ENCODE measurements around the gene KCNK10. TPM values are rescaled to one million over a fixed set of nuclear protein-coding genes. Genes with fewer than 3 reads are reported as not detected.

The KCNK10 gene
- total RNA-seq, 1 donor from 2014 or later = not detected

GRCh38 chr14:88243946-88244345 is 79.1 kb downstream of the KCNK10 start:
- DNase-seq (ENCODE audit: low spot score) = no peak
- ATAC-seq = no peak
- intact Hi-C loops (cut with DNase I) = no loop called here

- DNase-seq (ENCODE audit: low spot score) (no peak), ATAC-seq (no peak)
- intact Hi-C loops (cut with DNase I) = no loop called here
These were observed 80.6 kb downstream of the KCNK10 start for GRCh38 chr14:88242446-88242845.

GRCh38 chr14:88241810-88242209 is 81.3 kb downstream of the KCNK10 start:
- ATAC-seq = no peak
- intact Hi-C loops (cut with DNase I) = no loop called here

GRCh38 chr14:88234442-88234841 is 88.6 kb downstream of the KCNK10 start:
- intact Hi-C loops (cut with DNase I) = no loop called here
- DNase-seq (ENCODE audit: low spot score) (no peak), ATAC-seq (no peak)

More at GRCh38 chr14:88241810-88242209, 81.3 kb downstream of the KCNK10 start:
- no peak for DNase-seq (ENCODE audit: low spot score)

GRCh38 chr14:88233915-88234314 is 89.2 kb downstream of the KCNK10 start:
- intact Hi-C loops (cut with DNase I) = no loop called here
- DNase-seq (ENCODE audit: low spot score) (no peak), ATAC-seq (no peak)

GRCh38 chr14:88232771-88233170 is 90.3 kb downstream of the KCNK10 start:
- ATAC-seq = no peak
- DNase-seq (ENCODE audit: low spot score) = no peak
- intact Hi-C loops (cut with DNase I) = no loop called here

GRCh38 chr14:88231603-88232002 is 91.5 kb downstream of the KCNK10 start:
- intact Hi-C loops (cut with DNase I) = no loop called here
- no peak for ATAC-seq
- no peak for DNase-seq (ENCODE audit: low spot score)

GRCh38 chr14:88229428-88229827 is 93.6 kb downstream of the KCNK10 start:
- DNase-seq (ENCODE audit: low spot score) = no peak
- intact Hi-C loops (cut with DNase I) = no loop called here
- ATAC-seq = no peak

GRCh38 chr14:88228522-88229236 is 94.4 kb downstream of the KCNK10 start:
- no peak for ATAC-seq
- intact Hi-C loops (cut with DNase I) = no loop called here
- DNase-seq (ENCODE audit: low spot score) = no peak

GRCh38 chr14:88227693-88228092 is 95.4 kb downstream of the KCNK10 start:
- no peak for ATAC-seq
- intact Hi-C loops (cut with DNase I) = no loop called here

GRCh38 chr14:88225721-88226120 is 97.3 kb downstream of the KCNK10 start:
- ATAC-seq = no peak
- no peak for DNase-seq (ENCODE audit: low spot score)
- intact Hi-C loops (cut with DNase I) = no loop called here

More at GRCh38 chr14:88227693-88228092, 95.4 kb downstream of the KCNK10 start:
- no peak for DNase-seq (ENCODE audit: low spot score)

GRCh38 chr14:88218119-88218915 is 104.8 kb downstream of the KCNK10 start:
- DNase-seq (ENCODE audit: low spot score) = no peak
- no peak for ATAC-seq
- intact Hi-C loops (cut with DNase I) = no loop called here

GRCh38 chr14:88212691-88213090 is 110.4 kb downstream of the KCNK10 start:
- intact Hi-C loops (cut with DNase I) = no loop called here
- no peak for DNase-seq (ENCODE audit: low spot score)
- no peak for ATAC-seq

- ATAC-seq = no peak
- intact Hi-C loops (cut with DNase I) = no loop called here
- DNase-seq (ENCODE audit: low spot score) = no peak
These were observed 112.6 kb downstream of the KCNK10 start for GRCh38 chr14:88210426-88210825.

GRCh38 chr14:88209273-88209672 is 113.8 kb downstream of the KCNK10 start:
- ATAC-seq = no peak

GRCh38 chr14:88208858-88209257 is 114.2 kb downstream of the KCNK10 start:
- no peak for DNase-seq (ENCODE audit: low spot score)
- intact Hi-C loops (cut with DNase I) = no loop called here
- no peak for ATAC-seq

More at GRCh38 chr14:88209273-88209672, 113.8 kb downstream of the KCNK10 start:
- DNase-seq (ENCODE audit: low spot score) = no peak
- intact Hi-C loops (cut with DNase I) = no loop called here

- no peak for DNase-seq (ENCODE audit: low spot score)
- no peak for ATAC-seq
- intact Hi-C loops (cut with DNase I) = no loop called here
These were observed 118.8 kb downstream of the KCNK10 start for GRCh38 chr14:88204221-88204620.

GRCh38 chr14:88203291-88203690 is 119.8 kb downstream of the KCNK10 start:
- intact Hi-C loops (cut with DNase I) = no loop called here
- DNase-seq (ENCODE audit: low spot score) (no peak), ATAC-seq (no peak)

GRCh38 chr14:88202286-88202685 is 120.8 kb downstream of the KCNK10 start:
- DNase-seq (ENCODE audit: low spot score) (no peak), ATAC-seq (no peak)
- intact Hi-C loops (cut with DNase I) = no loop called here

- intact Hi-C loops (cut with DNase I) = no loop called here
- no peak for DNase-seq (ENCODE audit: low spot score)
- no peak for ATAC-seq
These were observed 121.2 kb downstream of the KCNK10 start for GRCh38 chr14:88201851-88202250.
